Measurements from ENCODE around the gene HSPA12B. TPM values are rescaled to one million over a fixed set of nuclear protein-coding genes. Genes with fewer than 3 reads are reported as not detected.

Gene HSPA12B
- total and polyA plus RNA-seq, 2 of the 13 experiments (the other 11 are each of a cell fraction or from before 2014, with no cell fraction given): 0.01 TPM; not detected in 1

DNA sequence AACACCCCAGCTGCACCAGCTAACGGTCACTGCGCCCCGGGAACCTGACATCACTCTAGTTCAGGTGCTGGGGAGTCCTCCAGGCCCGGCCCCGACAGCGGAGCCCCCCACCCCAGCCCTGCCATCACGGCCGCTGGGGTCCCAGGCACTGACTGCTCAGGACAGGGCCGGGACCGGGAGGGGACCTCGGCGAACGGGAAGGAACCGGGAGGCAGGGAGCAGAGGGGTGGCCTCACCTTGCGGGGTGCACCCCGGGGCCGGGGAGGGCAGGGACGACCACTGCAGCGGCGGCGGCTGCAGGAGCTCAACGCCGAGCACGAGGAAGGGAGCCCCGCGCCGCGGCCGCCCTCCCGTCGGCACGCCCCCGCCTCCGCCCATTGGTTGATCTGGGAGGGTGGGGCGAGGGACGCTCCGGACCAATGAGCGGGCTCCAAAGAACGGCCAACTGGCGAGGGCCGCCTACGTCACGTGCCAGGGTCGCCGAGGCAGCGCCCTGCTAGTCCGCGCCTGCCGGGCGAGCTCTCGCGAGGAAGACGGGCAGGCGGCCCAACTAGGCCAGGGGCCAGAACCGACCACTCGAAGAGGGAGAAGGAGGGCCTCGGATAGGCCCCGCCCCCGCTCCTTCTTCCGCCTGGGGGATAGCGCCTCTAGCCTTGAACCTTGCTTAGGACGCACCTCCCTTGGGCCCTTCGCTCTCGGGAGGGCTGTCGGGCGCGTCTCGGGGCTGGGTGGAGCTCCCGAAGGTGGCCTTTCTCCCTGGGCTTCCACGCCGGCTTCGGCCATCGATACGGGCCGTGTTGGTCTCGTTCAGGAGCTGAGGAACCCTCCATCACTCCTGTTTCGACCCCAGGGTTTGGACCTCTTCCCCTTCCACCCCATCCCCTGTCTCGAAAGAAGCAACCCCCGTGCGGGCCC, 35.2 kb downstream of the HSPA12B start, which contains the start of gene ADISSP (continued):
- TF ChIP-seq, protein P1, sequence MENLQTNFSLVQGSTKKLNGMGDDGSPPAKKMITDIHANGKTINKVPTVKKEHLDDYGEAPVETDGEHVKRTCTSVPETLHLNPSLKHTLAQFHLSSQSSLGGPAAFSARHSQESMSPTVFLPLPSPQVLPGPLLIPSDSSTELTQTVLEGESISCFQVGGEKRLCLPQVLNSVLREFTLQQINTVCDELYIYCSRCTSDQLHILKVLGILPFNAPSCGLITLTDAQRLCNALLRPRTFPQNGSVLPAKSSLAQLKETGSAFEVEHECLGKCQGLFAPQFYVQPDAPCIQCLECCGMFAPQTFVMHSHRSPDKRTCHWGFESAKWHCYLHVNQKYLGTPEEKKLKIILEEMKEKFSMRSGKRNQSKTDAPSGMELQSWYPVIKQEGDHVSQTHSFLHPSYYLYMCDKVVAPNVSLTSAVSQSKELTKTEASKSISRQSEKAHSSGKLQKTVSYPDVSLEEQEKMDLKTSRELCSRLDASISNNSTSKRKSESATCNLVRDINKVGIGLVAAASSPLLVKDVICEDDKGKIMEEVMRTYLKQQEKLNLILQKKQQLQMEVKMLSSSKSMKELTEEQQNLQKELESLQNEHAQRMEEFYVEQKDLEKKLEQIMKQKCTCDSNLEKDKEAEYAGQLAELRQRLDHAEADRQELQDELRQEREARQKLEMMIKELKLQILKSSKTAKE (CRISPR knock-in tag; IDR thresholded peaks at IDR 0.05; ENCODE audit: borderline replicate concordance): no peak
- TF ChIP-seq, protein P2, sequence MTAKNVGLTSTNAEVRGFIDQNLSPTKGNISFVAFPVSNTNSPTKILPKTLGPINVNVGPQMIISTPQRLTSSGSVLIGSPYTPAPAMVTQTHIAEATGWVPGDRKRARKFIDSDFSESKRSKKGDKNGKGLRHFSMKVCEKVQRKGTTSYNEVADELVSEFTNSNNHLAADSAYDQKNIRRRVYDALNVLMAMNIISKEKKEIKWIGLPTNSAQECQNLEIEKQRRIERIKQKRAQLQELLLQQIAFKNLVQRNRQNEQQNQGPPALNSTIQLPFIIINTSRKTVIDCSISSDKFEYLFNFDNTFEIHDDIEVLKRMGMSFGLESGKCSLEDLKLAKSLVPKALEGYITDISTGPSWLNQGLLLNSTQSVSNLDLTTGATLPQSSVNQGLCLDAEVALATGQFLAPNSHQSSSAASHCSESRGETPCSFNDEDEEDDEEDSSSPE (CRISPR knock-in tag; IDR thresholded peaks at IDR 0.05): peak; percentile 96
- TF ChIP-seq NAIF1 (CRISPR knock-in tag; IDR thresholded peaks at IDR 0.05; ENCODE audit: borderline replicate concordance): no peak
- TF ChIP-seq PCBP2 (optimal IDR thresholded peaks at IDR 0.05; ENCODE audit: low read depth, low read length, poor library complexity, severe bottlenecking): no peak
- TF ChIP-seq, protein P3, sequence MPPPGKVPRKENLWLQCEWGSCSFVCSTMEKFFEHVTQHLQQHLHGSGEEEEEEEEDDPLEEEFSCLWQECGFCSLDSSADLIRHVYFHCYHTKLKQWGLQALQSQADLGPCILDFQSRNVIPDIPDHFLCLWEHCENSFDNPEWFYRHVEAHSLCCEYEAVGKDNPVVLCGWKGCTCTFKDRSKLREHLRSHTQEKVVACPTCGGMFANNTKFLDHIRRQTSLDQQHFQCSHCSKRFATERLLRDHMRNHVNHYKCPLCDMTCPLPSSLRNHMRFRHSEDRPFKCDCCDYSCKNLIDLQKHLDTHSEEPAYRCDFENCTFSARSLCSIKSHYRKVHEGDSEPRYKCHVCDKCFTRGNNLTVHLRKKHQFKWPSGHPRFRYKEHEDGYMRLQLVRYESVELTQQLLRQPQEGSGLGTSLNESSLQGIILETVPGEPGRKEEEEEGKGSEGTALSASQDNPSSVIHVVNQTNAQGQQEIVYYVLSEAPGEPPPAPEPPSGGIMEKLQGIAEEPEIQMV (CRISPR knock-in tag; IDR thresholded peaks at IDR 0.05; ENCODE audit: low read depth): no peak; the same call in 1 of the 2 replicates
- TF ChIP-seq RARG (CRISPR knock-in tag; IDR thresholded peaks at IDR 0.05; ENCODE audit: low read depth): peak; percentile 16; the same call in 1 of the 2 replicates
- TF ChIP-seq HOXA3 (CRISPR knock-in tag; IDR thresholded peaks at IDR 0.05): peak; percentile 86
- TF ChIP-seq, protein P4, sequence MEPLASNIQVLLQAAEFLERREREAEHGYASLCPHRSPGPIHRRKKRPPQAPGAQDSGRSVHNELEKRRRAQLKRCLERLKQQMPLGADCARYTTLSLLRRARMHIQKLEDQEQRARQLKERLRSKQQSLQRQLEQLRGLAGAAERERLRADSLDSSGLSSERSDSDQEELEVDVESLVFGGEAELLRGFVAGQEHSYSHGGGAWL (CRISPR knock-in tag; IDR thresholded peaks at IDR 0.05): peak; percentile 97
- TF ChIP-seq SP2 (CRISPR knock-in tag; IDR thresholded peaks at IDR 0.05): peak; percentile 85
- TF ChIP-seq, protein P5, sequence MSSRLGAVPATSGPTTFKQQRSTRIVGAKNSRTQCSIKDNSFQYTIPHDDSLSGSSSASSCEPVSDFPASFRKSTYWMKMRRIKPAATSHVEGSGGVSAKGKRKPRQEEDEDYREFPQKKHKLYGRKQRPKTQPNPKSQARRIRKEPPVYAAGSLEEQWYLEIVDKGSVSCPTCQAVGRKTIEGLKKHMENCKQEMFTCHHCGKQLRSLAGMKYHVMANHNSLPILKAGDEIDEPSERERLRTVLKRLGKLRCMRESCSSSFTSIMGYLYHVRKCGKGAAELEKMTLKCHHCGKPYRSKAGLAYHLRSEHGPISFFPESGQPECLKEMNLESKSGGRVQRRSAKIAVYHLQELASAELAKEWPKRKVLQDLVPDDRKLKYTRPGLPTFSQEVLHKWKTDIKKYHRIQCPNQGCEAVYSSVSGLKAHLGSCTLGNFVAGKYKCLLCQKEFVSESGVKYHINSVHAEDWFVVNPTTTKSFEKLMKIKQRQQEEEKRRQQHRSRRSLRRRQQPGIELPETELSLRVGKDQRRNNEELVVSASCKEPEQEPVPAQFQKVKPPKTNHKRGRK (CRISPR knock-in tag; IDR thresholded peaks at IDR 0.05): peak; percentile 78; the same call in 1 of the 2 replicates
- TF ChIP-seq AHR (CRISPR knock-in tag; IDR thresholded peaks at IDR 0.05): peak; percentile 34
- TF ChIP-seq KMT2B (CRISPR knock-in tag; IDR thresholded peaks at IDR 0.05): peak; percentile 86
- peak; percentile 93 for TF ChIP-seq NFYC (CRISPR knock-in tag; IDR thresholded peaks at IDR 0.05)
- no peak; the same call in 1 of the 2 replicates for TF ChIP-seq CEBPG (CRISPR knock-in tag; IDR thresholded peaks at IDR 0.05)
- peak; percentile 81 for TF ChIP-seq MEIS2 (CRISPR knock-in tag; IDR thresholded peaks at IDR 0.05)
- peak; percentile 27; the same call in 1 of the 2 replicates for TF ChIP-seq CENPT (CRISPR knock-in tag; IDR thresholded peaks at IDR 0.05; ENCODE audit: low read depth)
- 0 out of 2 replicates have a peak, but pooled peaks have one; percentile 23 for TF ChIP-seq FOXM1 (CRISPR knock-in tag; IDR thresholded peaks at IDR 0.05)

Measured in HepG2 (cell line).